22Rv1 (cell line): Measurements from ENCODE around the gene GRM4.

Source experiments
- ZFX ChIP-seq: fragments of 450-650 bp; IDR thresholded peaks from 2 replicates; pipeline ENCODE4 v1.6.1; 2017; ENCODE audit warnings: antibody characterized with exemption, borderline replicate concordance
- TF ChIP-seq, protein P1 (sequence below): fragments of 450-650 bp; IDR thresholded peaks from 2 replicates; pipeline ENCODE4 v1.5.1; 2017; ENCODE audit warnings: mild to moderate bottlenecking

DNA sequence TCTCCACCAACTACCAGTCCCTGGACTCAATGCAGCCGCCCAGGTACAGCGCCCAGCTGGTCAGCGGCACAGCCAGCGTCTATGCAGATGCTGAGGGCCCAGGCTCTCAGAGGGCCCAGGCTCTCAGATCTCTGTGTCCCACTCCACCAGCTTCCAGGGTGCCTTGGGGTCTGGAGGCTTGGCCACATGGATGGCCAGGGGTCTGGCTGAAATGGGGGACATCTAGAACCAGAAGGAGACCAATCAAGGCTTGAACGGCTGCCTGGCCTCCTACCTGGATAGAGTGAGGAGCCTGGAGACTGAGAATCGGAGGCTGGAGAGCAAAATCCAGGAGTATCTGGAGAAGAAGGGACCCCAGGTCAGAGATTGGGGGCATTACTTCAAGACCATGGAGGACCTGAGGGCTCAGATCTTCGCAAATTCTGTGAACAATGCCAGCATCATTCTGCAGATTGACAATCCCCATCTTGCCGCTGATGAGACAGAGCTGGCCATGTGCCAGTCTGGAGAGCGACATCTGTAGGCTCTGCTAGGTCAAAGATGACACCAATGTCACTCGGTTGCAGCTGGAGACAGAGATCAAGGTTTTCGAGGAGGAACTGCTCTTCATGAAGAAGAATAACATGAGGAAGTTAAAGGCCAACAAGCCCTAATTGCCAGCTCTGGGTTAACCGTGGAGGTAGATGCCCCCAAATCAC lies 44.1 kb upstream of the GRM4 start:
- TF ChIP-seq, protein P1, sequence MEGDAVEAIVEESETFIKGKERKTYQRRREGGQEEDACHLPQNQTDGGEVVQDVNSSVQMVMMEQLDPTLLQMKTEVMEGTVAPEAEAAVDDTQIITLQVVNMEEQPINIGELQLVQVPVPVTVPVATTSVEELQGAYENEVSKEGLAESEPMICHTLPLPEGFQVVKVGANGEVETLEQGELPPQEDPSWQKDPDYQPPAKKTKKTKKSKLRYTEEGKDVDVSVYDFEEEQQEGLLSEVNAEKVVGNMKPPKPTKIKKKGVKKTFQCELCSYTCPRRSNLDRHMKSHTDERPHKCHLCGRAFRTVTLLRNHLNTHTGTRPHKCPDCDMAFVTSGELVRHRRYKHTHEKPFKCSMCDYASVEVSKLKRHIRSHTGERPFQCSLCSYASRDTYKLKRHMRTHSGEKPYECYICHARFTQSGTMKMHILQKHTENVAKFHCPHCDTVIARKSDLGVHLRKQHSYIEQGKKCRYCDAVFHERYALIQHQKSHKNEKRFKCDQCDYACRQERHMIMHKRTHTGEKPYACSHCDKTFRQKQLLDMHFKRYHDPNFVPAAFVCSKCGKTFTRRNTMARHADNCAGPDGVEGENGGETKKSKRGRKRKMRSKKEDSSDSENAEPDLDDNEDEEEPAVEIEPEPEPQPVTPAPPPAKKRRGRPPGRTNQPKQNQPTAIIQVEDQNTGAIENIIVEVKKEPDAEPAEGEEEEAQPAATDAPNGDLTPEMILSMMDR, result peak; percentile 11; the same call in 1 of the 2 replicates
- no peak for TF ChIP-seq ZFX
